ENCODE measurements around the gene ZNF497.

The ZNF497 gene

GRCh38 chr19:58305932-58306323, 56.6 kb downstream of the ZNF497 start:
- no peak for DNase-seq

GRCh38 chr19:58305065-58305931, 57.3 kb downstream of the ZNF497 start, which contains the start of gene ERVK3-1:
Gene ERVK3-1, plus strand, starts transcription at chr19:58305377. Its CDS starts 6,792 bp downstream, at chr19:58312169.
- peak; percentile 96 for DNase-seq

DNA sequence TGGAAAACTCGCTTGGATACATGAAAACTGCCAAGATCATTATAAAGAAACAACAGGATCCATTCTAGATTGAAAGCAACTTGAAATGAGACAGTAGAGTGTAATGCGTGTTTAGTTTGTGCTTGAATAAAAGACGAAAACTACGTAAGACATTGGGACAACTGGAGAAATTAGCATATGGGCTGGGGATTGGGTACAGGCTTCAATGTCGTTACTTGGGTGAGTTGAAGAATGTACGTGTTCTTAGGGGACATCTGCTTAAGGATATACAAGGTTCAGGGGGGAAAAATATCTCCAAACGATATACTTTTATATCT, 57.8 kb downstream of the ZNF497 start:
- no peak for DNase-seq

All from stimulated activated CD4-positive, alpha-beta T cell treated with anti-CD3 and anti-CD28 coated beads, Interleukin-15, amount 100 ng/mL, for 24 hours (primary cell).